Measurements from ENCODE around the gene ABCA9.

The ABCA9 gene

GRCh38 chr17:69064476-69064875 lies 3.7 kb upstream of the ABCA9 start:
- DNase-seq = no peak

GRCh38 chr17:69064001-69064400 lies 3.3 kb upstream of the ABCA9 start:
- DNase-seq = no peak

- no peak for DNase-seq
Observed at GRCh38 chr17:69062860-69063581, 2.3 kb upstream of the ABCA9 start.

- no peak for DNase-seq
Observed at GRCh38 chr17:69061721-69062556, 1.2 kb upstream of the ABCA9 start.

GRCh38 chr17:69059458-69060175 lies 1.1 kb downstream of the ABCA9 start:
- peak; percentile 9 for DNase-seq

- no peak for DNase-seq
Observed at GRCh38 chr17:69058165-69058564, 2.6 kb downstream of the ABCA9 start.

GRCh38 chr17:69057280-69057679 lies 3.4 kb downstream of the ABCA9 start:
- no peak for DNase-seq

GRCh38 chr17:69056179-69056823 lies 4.4 kb downstream of the ABCA9 start:
- DNase-seq = no peak

- DNase-seq = no peak
Observed at GRCh38 chr17:69055334-69055733, 5.4 kb downstream of the ABCA9 start.

- DNase-seq = no peak
Observed at GRCh38 chr17:69050999-69051775, 9.5 kb downstream of the ABCA9 start.

- DNase-seq = no peak
Observed at GRCh38 chr17:69048634-69049033, 12.1 kb downstream of the ABCA9 start.

GRCh38 chr17:69047368-69048263 lies 13.1 kb downstream of the ABCA9 start:
- DNase-seq = peak; percentile 80

- DNase-seq = no peak
Observed at GRCh38 chr17:69046121-69046807, 14.5 kb downstream of the ABCA9 start.

GRCh38 chr17:69045646-69046045 lies 15.1 kb downstream of the ABCA9 start:
- no peak for DNase-seq

- no peak for DNase-seq
Observed at GRCh38 chr17:69044371-69044770, 16.4 kb downstream of the ABCA9 start.

- DNase-seq = no peak
Observed at GRCh38 chr17:69043098-69043734, 17.5 kb downstream of the ABCA9 start.

- no peak for DNase-seq
Observed at GRCh38 chr17:69042308-69042707, 18.4 kb downstream of the ABCA9 start.

- no peak for DNase-seq
Observed at GRCh38 chr17:69031839-69032238, 28.9 kb downstream of the ABCA9 start.

- DNase-seq = no peak
Observed at GRCh38 chr17:69030169-69030568, 30.6 kb downstream of the ABCA9 start.

- no peak for DNase-seq
Observed at GRCh38 chr17:69018687-69019086, 42.0 kb downstream of the ABCA9 start.
